Lower lobe of right lung (tissue), 2 donors: Measurements from ENCODE around the gene CCR9. TPM values are rescaled to one million over a fixed set of nuclear protein-coding genes. Genes with fewer than 3 reads are reported as not detected.

Experiments
- ATAC-seq, 2 donors: fragments of 200-7000 bp; cut with Tn5 transposase; one replicate each; pipeline ENCODE4 v1.9.1; 2020 to 2022; ENCODE audit warnings: mild to moderate bottlenecking in 2 of 2, moderate library complexity in 2 of 2
- DNase-seq: peaks from one replicate; pipeline ENCODE4 v3.0.0-alpha.2; 2020
- H3K27ac ChIP-seq: fragments of 200-600 bp; one replicate; pipeline ENCODE4 v1.8.0; 2022
- H3K27me3 ChIP-seq: fragments of 200-600 bp; one replicate; pipeline ENCODE4 v1.8.0; 2022; ENCODE audit warnings: low read depth
- H3K36me3 ChIP-seq: fragments of 200-600 bp; one replicate; pipeline ENCODE4 v1.8.0; 2022; ENCODE audit warnings: mild to moderate bottlenecking
- H3K4me1 ChIP-seq: fragments of 200-600 bp; one replicate; pipeline ENCODE4 v1.8.0; 2022
- H3K4me3 ChIP-seq: fragments of 200-600 bp; one replicate; pipeline ENCODE4 v1.8.0; 2022; ENCODE audit warnings: mild to moderate bottlenecking
- H3K9me3 ChIP-seq: fragments of 200-600 bp; one replicate; pipeline ENCODE4 v1.8.0; 2022
- intact Hi-C: fragments of 100-400 bp; cut with DNase I; formaldehyde crosslinking; loops from one replicate; pipeline ENCODE4 v1.11.0; 2022
- total RNA-seq: library from RNA; stranded (reverse); fragmentation: NEBNext Ultra II Directional; extraction: Animal tissue kit (Norgen Biotek cat#: 25700); gene quantifications from one replicate; pipeline ENCODE4 v1.2.1, GENCODE V29; 2021
- TF ChIP-seq, protein P1 (sequence below): fragments of 200-600 bp; IDR thresholded peaks from one replicate; pipeline ENCODE4 v1.8.0; 2022; ENCODE audit warnings: antibody characterized with exemption, mild to moderate bottlenecking
- donor health status: DM: no; HTN: yes; CAD: no; lungs with severe emphysema.

CCR9 gene
- total RNA-seq, 1 donor from 2014 or later, result not detected

DNA sequence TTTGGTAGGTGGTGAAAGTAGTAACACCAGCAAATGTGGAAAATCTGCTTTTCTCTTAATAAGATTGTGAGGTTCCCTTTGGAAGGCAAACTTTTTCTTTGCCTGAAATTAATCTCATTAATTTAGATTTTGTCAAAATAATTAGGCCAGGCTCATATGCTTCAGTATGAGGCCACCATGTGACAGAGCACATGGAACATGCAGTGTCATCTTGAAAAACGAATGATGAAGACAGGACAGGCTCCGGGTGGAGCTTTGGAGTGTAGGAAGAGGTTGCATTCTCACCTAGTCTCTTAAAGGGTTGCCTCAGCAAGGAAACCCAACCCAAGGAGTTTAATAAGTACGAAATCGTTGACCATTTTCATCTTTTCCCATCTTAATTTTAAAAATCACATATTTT is 25.9 kb upstream of the CCR9 start:
- H3K27me3 ChIP-seq, result no peaks in the 10 kb centered on the region
- no peaks in the 10 kb centered on the region for H3K36me3 ChIP-seq
- ATAC-seq, result no peak
- no peak overlapping the region for H3K27ac ChIP-seq
- H3K9me3 ChIP-seq, result peaks cover 5% of the 10 kb centered on the region
- intact Hi-C loops, result no loop called here
- DNase-seq, result no peak
- no peaks in the 10 kb centered on the region for H3K4me1 ChIP-seq
- H3K4me3 ChIP-seq, result no peak overlapping the region
- TF ChIP-seq, protein P1, sequence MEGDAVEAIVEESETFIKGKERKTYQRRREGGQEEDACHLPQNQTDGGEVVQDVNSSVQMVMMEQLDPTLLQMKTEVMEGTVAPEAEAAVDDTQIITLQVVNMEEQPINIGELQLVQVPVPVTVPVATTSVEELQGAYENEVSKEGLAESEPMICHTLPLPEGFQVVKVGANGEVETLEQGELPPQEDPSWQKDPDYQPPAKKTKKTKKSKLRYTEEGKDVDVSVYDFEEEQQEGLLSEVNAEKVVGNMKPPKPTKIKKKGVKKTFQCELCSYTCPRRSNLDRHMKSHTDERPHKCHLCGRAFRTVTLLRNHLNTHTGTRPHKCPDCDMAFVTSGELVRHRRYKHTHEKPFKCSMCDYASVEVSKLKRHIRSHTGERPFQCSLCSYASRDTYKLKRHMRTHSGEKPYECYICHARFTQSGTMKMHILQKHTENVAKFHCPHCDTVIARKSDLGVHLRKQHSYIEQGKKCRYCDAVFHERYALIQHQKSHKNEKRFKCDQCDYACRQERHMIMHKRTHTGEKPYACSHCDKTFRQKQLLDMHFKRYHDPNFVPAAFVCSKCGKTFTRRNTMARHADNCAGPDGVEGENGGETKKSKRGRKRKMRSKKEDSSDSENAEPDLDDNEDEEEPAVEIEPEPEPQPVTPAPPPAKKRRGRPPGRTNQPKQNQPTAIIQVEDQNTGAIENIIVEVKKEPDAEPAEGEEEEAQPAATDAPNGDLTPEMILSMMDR, result no peak

DNA sequence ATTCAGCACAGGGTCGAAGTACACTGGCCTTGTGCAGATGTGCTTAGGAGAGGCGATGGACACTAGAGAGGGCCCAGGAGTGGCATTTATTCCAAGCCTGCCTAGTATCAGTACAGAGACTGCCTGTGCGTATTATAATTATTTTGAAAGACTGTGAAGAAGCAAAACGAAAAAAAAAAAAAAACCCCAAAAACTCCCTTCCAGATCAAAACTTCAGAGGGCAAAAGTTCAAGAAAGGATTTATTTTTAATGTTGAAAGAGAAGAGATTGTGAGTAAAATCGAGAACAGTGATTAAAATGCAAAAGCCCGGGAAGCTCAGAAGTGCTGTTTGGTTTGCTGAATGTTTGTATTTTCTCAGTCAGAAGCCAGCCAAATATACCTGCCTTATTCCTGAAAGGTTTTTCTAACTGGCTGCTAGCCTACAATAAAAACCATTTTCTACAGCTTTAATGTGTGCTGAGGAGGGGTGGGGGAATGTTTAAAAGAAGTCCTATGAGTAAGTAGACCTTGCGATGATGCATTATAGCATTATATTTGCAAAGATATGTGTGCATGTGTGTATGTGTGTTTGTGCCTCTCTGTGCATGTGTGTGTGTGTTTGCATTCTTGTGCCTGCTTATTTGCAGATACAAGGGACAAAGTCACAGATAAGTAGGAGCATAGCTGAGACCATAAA is 25.2 kb upstream of the CCR9 start:
- intact Hi-C loops, result no loop called here
- peaks cover 5% of the 10 kb centered on the region for H3K9me3 ChIP-seq
- no peaks in the 10 kb centered on the region for H3K4me1 ChIP-seq
- H3K36me3 ChIP-seq, result no peaks in the 10 kb centered on the region
- H3K4me3 ChIP-seq, result no peak overlapping the region
- no peaks in the 10 kb centered on the region for H3K27me3 ChIP-seq
- H3K27ac ChIP-seq, result no peak overlapping the region
- TF ChIP-seq, protein P1, result no peak
- no peak for ATAC-seq
- no peak for DNase-seq

DNA sequence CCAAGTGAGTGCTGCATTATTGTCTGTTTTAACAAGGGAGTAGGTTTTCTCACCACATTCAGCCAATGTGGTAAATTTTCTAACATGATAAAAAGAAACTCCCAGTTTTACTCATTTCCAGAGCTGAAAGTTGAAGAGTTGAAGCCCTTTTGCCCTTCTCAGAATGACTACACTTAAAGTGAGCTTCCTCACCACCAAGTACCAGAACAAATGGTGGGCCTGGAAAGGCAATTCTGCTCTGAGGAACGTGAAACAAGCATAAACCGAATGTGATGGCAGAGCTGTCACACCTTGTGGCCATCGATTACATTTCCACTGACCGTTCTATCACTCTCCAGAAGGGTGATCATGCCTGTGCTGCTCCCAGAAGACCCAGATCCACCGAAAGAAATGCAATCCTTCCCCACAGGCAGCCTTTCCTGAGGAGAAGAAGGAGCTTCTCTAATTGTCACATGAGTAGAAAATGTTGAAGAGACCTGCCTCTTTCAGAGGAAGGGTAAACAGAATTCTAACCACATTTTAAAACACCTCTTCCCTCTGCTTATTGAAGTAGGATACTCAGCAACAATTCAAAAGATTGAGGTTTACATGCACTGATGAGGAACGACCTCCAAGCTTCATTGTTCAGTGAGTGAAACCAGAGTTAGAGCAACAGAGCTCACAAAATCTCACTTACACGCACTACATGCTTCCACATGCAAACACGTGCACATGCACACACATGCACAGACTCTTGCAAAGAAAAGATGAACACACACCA is 21.4 kb upstream of the CCR9 start:
- peaks cover 5% of the 10 kb centered on the region for H3K9me3 ChIP-seq
- TF ChIP-seq, protein P1, result no peak
- H3K4me3 ChIP-seq, result no peak overlapping the region
- DNase-seq, result no peak
- H3K27me3 ChIP-seq, result no peaks in the 10 kb centered on the region
- no peak overlapping the region for H3K27ac ChIP-seq
- intact Hi-C loops, result no loop called here
- H3K4me1 ChIP-seq, result no peaks in the 10 kb centered on the region
- H3K36me3 ChIP-seq, result no peaks in the 10 kb centered on the region
- ATAC-seq, result no peak

DNA sequence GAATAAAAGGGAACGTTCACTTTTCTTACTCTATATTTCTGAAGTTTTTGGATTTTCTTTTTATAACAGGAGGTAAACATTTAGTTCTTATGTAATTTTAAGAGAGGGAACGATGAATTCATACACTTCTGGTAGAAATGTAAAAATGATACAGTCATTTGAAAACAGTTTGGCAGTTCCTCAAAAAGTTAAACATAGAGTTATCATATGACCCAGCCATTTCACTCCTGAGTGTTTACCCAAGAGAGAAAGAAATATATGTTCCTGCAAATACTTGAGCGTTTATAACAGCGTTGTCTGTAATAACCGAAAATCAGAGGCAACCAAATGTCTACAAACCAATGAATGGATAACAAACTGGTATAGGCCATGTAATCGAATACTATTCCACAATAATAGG is 20.8 kb upstream of the CCR9 start:
- peaks cover 5% of the 10 kb centered on the region for H3K9me3 ChIP-seq

DNA sequence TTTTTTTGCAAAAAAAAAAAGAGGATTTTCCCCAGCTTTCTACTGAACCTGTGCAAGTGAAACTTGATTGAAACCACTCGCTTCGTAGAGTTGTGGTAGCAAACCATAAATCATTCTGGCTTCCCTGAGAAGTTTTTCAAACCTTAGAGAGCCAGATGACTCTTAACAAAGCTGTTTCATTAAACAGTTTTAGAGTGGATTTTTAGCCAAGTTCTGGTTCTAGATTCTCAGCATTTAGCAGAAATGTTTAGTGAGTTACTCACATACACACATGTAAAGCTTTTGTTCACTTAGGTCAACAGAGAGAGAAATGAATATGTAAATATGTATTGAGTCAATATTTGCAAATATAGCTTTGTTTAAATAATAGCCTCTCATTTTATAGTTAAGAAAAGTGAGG is 18.1 kb upstream of the CCR9 start:
- intact Hi-C loops, result no loop called here
- peaks cover 5% of the 10 kb centered on the region for H3K9me3 ChIP-seq

More for the DNA sequence above, 20.8 kb upstream of the CCR9 start:
- Histone ChIP-seq H3K27ac (no peak overlapping the region), H3K27me3 (no peaks in the 10 kb centered on the region), H3K4me1 (no peaks in the 10 kb centered on the region), H3K36me3 (no peaks in the 10 kb centered on the region), H3K4me3 (no peak overlapping the region)
- TF ChIP-seq, protein P1, result no peak
- DNase-seq, result no peak
- no peak for ATAC-seq
- intact Hi-C loops, result no loop called here

More for the DNA sequence above, 18.1 kb upstream of the CCR9 start:
- DNase-seq (no peak), ATAC-seq (no peak)
- Histone ChIP-seq H3K27ac (no peak overlapping the region), H3K4me1 (no peaks in the 10 kb centered on the region), H3K36me3 (no peaks in the 10 kb centered on the region), H3K4me3 (no peak overlapping the region), H3K27me3 (no peaks in the 10 kb centered on the region)
- TF ChIP-seq, protein P1, result no peak
